Measurements from ENCODE around the gene SSC4D.
A peak's percentile ranks its signal among the peaks of the same experiment; 100 is the strongest.

The SSC4D gene

DNA sequence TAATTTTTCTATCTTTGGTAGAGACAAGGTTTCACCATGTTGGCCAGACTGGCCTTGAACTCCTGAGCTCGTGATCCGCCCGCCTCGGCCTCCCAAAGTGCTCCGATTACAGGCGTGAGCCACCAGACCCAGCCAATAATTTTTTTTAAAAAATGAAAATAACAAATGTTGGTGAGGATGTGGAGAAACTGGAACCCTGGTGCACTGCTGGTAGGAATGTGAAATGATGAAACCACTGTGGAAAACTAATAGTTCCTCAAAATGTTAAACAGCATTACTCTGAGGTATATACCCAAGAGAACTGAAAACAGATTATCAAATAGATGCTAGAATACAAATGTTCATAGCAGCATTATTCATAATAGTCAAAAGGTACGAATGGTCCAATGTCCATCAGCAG lies 27.7 kb downstream of the SSC4D start:
- no peak overlapping the region for H3K4me3 ChIP-seq (ENCODE audit: low read length)
- H3K9me3 ChIP-seq (ENCODE audit: control insufficient read depth, insufficient read depth, low read length), result no peaks in the 10 kb centered on the region
- peaks cover 28% of the 10 kb centered on the region for H3K4me1 ChIP-seq (ENCODE audit: control insufficient read depth, low read length)
- TF ChIP-seq EZH2phosphoT487 (IDR thresholded peaks at IDR 0.05; ENCODE audit: borderline replicate concordance, low read length), result no peak
- TF ChIP-seq, protein P1, sequence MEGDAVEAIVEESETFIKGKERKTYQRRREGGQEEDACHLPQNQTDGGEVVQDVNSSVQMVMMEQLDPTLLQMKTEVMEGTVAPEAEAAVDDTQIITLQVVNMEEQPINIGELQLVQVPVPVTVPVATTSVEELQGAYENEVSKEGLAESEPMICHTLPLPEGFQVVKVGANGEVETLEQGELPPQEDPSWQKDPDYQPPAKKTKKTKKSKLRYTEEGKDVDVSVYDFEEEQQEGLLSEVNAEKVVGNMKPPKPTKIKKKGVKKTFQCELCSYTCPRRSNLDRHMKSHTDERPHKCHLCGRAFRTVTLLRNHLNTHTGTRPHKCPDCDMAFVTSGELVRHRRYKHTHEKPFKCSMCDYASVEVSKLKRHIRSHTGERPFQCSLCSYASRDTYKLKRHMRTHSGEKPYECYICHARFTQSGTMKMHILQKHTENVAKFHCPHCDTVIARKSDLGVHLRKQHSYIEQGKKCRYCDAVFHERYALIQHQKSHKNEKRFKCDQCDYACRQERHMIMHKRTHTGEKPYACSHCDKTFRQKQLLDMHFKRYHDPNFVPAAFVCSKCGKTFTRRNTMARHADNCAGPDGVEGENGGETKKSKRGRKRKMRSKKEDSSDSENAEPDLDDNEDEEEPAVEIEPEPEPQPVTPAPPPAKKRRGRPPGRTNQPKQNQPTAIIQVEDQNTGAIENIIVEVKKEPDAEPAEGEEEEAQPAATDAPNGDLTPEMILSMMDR (IDR thresholded peaks at IDR 0.05; ENCODE audit: low read depth, low read length, poor library complexity, severe bottlenecking), result no peak
- no peak overlapping the region for H3K4me2 ChIP-seq (ENCODE audit: low read length)
- H3K79me2 ChIP-seq (ENCODE audit: control insufficient read depth, low read length), result no peaks in the 10 kb centered on the region
- H3K9me2 ChIP-seq (replicated peaks; ENCODE audit: control insufficient read depth, low read length), result no peaks in the 10 kb centered on the region
- H3K27ac ChIP-seq (ENCODE audit: low read depth, low read length), result no peak overlapping the region
- H3K27me3 ChIP-seq (ENCODE audit: control insufficient read depth, low read length), result peaks cover 5% of the 10 kb centered on the region; the same call in 1 of the 2 replicates
- H3F3A ChIP-seq (ENCODE audit: control insufficient read depth, insufficient read depth), result peaks cover 7% of the 10 kb centered on the region; the same call in 1 of the 2 replicates
- no peaks in the 10 kb centered on the region for H4K20me1 ChIP-seq (ENCODE audit: control insufficient read depth, insufficient read depth, low read depth, low read length)
- H3K36me3 ChIP-seq (ENCODE audit: control insufficient read depth, low read length), result no peaks in the 10 kb centered on the region

DNA sequence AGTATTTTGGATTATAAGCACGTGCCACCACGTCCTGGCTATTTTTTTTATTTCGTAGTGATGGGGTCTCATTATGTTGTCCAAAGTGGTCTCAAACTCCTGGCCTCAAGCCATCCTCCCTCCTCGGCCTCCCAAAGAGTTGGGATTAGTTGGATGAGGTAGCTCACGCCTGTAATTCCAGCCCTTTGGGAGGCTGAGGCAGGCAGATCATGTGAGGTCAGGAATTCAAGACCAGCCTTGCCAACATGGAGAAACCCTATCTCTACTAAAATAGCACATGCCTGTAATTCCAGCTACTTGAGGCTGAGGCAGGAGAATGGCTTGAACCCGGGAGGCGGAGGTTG lies 28.9 kb downstream of the SSC4D start:
- H3K4me3 ChIP-seq (ENCODE audit: low read length), result peak overlapping the region; percentile 75
- TF ChIP-seq, protein P1 (IDR thresholded peaks at IDR 0.05; ENCODE audit: low read depth, low read length, poor library complexity, severe bottlenecking), result no peak
- no peak for TF ChIP-seq EZH2phosphoT487 (IDR thresholded peaks at IDR 0.05; ENCODE audit: borderline replicate concordance, low read length)

DNA sequence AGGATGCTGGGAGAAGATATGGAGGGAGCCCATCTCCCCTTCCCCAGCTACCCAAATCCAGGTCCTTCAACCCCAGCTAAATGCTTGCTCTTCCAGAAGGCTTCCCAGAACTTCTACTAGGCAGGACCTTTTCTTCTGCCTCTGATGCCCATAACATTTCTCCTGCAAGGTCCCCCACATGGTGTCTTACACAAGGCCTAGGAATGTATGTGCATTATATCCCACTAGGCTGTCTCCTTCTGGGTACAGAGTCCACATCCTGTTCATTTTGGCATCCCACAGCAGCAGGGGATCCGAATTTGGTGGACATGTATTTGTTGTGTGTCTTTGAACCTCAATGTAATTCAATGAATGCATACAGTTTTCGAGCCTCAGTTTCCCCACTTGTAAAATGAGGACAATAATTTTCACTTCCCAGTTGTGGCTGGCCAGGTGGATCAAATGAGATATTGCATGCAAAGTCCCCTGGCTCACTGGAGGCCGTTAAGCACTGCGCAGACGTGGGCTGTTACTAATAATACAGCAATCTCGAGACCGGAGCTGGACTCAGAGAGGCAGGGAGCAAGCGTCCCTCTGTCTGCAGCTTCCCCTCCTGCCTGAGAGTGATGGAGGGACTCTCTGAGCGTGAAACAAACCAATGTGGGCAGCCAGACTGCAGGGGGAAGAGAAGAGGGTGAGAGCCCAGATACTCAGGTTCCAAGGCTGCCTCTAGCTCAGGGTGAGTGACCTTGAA lies 32.1 kb downstream of the SSC4D start:
- Histone ChIP-seq H3K36me3 (ENCODE audit: control insufficient read depth, low read length) (no peaks in the 10 kb centered on the region), H3K79me2 (ENCODE audit: control insufficient read depth, low read length) (no peaks in the 10 kb centered on the region), H4K20me1 (ENCODE audit: control insufficient read depth, insufficient read depth, low read depth, low read length) (no peaks in the 10 kb centered on the region), H3K4me1 (ENCODE audit: control insufficient read depth, low read length) (peaks cover 28% of the 10 kb centered on the region), H3K4me3 (ENCODE audit: low read length) (peak overlapping the region; percentile 45), H3F3A (ENCODE audit: control insufficient read depth, insufficient read depth) (peaks cover 7% of the 10 kb centered on the region; the same call in 1 of the 2 replicates), H3K27ac (ENCODE audit: low read depth, low read length) (no peak overlapping the region), H3K9me2 (replicated peaks; ENCODE audit: control insufficient read depth, low read length) (no peaks in the 10 kb centered on the region), H3K4me2 (ENCODE audit: low read length) (peak overlapping the region; percentile 58), H3K27me3 (ENCODE audit: control insufficient read depth, low read length) (peaks cover 20% of the 10 kb centered on the region; the same call in 1 of the 2 replicates), H3K9me3 (ENCODE audit: control insufficient read depth, insufficient read depth, low read length) (no peaks in the 10 kb centered on the region)
- no peak for TF ChIP-seq EZH2phosphoT487 (IDR thresholded peaks at IDR 0.05; ENCODE audit: borderline replicate concordance, low read length)
- TF ChIP-seq, protein P1 (IDR thresholded peaks at IDR 0.05; ENCODE audit: low read depth, low read length, poor library complexity, severe bottlenecking), result no peak

More for the DNA sequence above, 28.9 kb downstream of the SSC4D start:
- Histone ChIP-seq H3K36me3 (ENCODE audit: control insufficient read depth, low read length) (no peaks in the 10 kb centered on the region), H3K9me2 (replicated peaks; ENCODE audit: control insufficient read depth, low read length) (no peaks in the 10 kb centered on the region), H3F3A (ENCODE audit: control insufficient read depth, insufficient read depth) (peaks cover 7% of the 10 kb centered on the region; the same call in 1 of the 2 replicates), H4K20me1 (ENCODE audit: control insufficient read depth, insufficient read depth, low read depth, low read length) (no peaks in the 10 kb centered on the region), H3K27ac (ENCODE audit: low read depth, low read length) (no peak overlapping the region), H3K9me3 (ENCODE audit: control insufficient read depth, insufficient read depth, low read length) (no peaks in the 10 kb centered on the region), H3K4me1 (ENCODE audit: control insufficient read depth, low read length) (peaks cover 28% of the 10 kb centered on the region), H3K27me3 (ENCODE audit: control insufficient read depth, low read length) (peaks cover 5% of the 10 kb centered on the region; the same call in 1 of the 2 replicates), H3K79me2 (ENCODE audit: control insufficient read depth, low read length) (no peaks in the 10 kb centered on the region), H3K4me2 (ENCODE audit: low read length) (peak overlapping the region; percentile 87)

Measured in DOHH2 (cell line).